ENCODE data around the gene TPST1. TPM values are rescaled to one million over a fixed set of nuclear protein-coding genes. Genes with fewer than 3 reads are reported as not detected.
A peak's percentile ranks its signal among the peaks of the same experiment; 100 is the strongest.

TPST1 gene
- total RNA-seq, 2 donors from 2014 or later = 0.65 TPM

GRCh38 chr7:66258409-66258808, 53.3 kb downstream of the TPST1 start:
- DNase-seq = no peak
- Mint-ChIP-seq H3K4me1 (no peaks in the 10 kb centered on the region), H3K36me3 (ENCODE audit: low read depth) (no peaks in the 10 kb centered on the region), H3K4me3 (no peak overlapping the region), H3K27me3 (peaks cover 26% of the 10 kb centered on the region), H3K27ac (no peak overlapping the region)
- H3K9me3 ChIP-seq (ENCODE audit: control insufficient read depth, low read length, poor library complexity, severe bottlenecking) = peaks cover 4% of the 10 kb centered on the region
- ATAC-seq = no peak

- H3K4me1 Mint-ChIP-seq = no peaks in the 10 kb centered on the region
Observed at GRCh38 chr7:66261941-66262340, 56.8 kb downstream of the TPST1 start.

GRCh38 chr7:66263936-66264335, 58.8 kb downstream of the TPST1 start:
- H3K9me3 ChIP-seq (ENCODE audit: control insufficient read depth, low read length, poor library complexity, severe bottlenecking) = peaks cover 8% of the 10 kb centered on the region
- no peaks in the 10 kb centered on the region for H3K4me1 Mint-ChIP-seq
- no peaks in the 10 kb centered on the region for H3K36me3 Mint-ChIP-seq (ENCODE audit: low read depth)
- peaks cover 25% of the 10 kb centered on the region for H3K27me3 Mint-ChIP-seq
- no peak overlapping the region for H3K4me3 Mint-ChIP-seq
- ATAC-seq = no peak
- DNase-seq = no peak
- H3K27ac Mint-ChIP-seq = no peak overlapping the region

More at GRCh38 chr7:66261941-66262340, 56.8 kb downstream of the TPST1 start:
- ATAC-seq (no peak), DNase-seq (no peak)
- Mint-ChIP-seq H3K27me3 (peaks cover 26% of the 10 kb centered on the region), H3K27ac (no peak overlapping the region), H3K4me3 (no peak overlapping the region), H3K36me3 (ENCODE audit: low read depth) (no peaks in the 10 kb centered on the region)
- H3K9me3 ChIP-seq (ENCODE audit: control insufficient read depth, low read length, poor library complexity, severe bottlenecking) = peaks cover 8% of the 10 kb centered on the region

GRCh38 chr7:66265566-66265965, 60.4 kb downstream of the TPST1 start:
- peaks cover 18% of the 10 kb centered on the region for H3K27me3 Mint-ChIP-seq
- no peak for DNase-seq
- no peaks in the 10 kb centered on the region for H3K36me3 Mint-ChIP-seq (ENCODE audit: low read depth)
- peaks cover 8% of the 10 kb centered on the region for H3K9me3 ChIP-seq (ENCODE audit: control insufficient read depth, low read length, poor library complexity, severe bottlenecking)
- no peaks in the 10 kb centered on the region for H3K4me1 Mint-ChIP-seq
- H3K27ac Mint-ChIP-seq = no peak overlapping the region
- H3K4me3 Mint-ChIP-seq = no peak overlapping the region
- no peak for ATAC-seq

- Mint-ChIP-seq H3K4me3 (no peak overlapping the region), H3K4me1 (no peaks in the 10 kb centered on the region), H3K27me3 (peaks cover 9% of the 10 kb centered on the region), H3K36me3 (ENCODE audit: low read depth) (no peaks in the 10 kb centered on the region), H3K27ac (no peak overlapping the region)
- H3K9me3 ChIP-seq (ENCODE audit: control insufficient read depth, low read length, poor library complexity, severe bottlenecking) = peaks cover 8% of the 10 kb centered on the region
- ATAC-seq = no peak
- DNase-seq = no peak
Observed at GRCh38 chr7:66267249-66267648, 62.1 kb downstream of the TPST1 start.

GRCh38 chr7:66269978-66270377, 64.8 kb downstream of the TPST1 start:
- peaks cover 2% of the 10 kb centered on the region for H3K9me3 ChIP-seq (ENCODE audit: control insufficient read depth, low read length, poor library complexity, severe bottlenecking)
- ATAC-seq = no peak
- H3K27ac Mint-ChIP-seq = no peak overlapping the region

GRCh38 chr7:66272321-66272720, 67.2 kb downstream of the TPST1 start:
- ATAC-seq (no peak), DNase-seq (no peak)
- H3K27ac Mint-ChIP-seq = no peak overlapping the region
- H3K9me3 ChIP-seq (ENCODE audit: control insufficient read depth, low read length, poor library complexity, severe bottlenecking) = no peaks in the 10 kb centered on the region
- no peaks in the 10 kb centered on the region for H3K36me3 Mint-ChIP-seq (ENCODE audit: low read depth)
- H3K4me1 Mint-ChIP-seq = no peaks in the 10 kb centered on the region
- H3K4me3 Mint-ChIP-seq = no peak overlapping the region
- peaks cover 11% of the 10 kb centered on the region for H3K27me3 Mint-ChIP-seq

More at GRCh38 chr7:66269978-66270377, 64.8 kb downstream of the TPST1 start:
- Mint-ChIP-seq H3K27me3 (peaks cover 5% of the 10 kb centered on the region), H3K4me3 (no peak overlapping the region), H3K4me1 (no peaks in the 10 kb centered on the region), H3K36me3 (ENCODE audit: low read depth) (no peaks in the 10 kb centered on the region)
- no peak for DNase-seq

- H3K27ac Mint-ChIP-seq = no peak overlapping the region
- H3K4me3 Mint-ChIP-seq = no peak overlapping the region
- H3K27me3 Mint-ChIP-seq = peaks cover 8% of the 10 kb centered on the region
- no peaks in the 10 kb centered on the region for H3K4me1 Mint-ChIP-seq
- ATAC-seq = no peak
- peaks cover 2% of the 10 kb centered on the region for H3K36me3 Mint-ChIP-seq (ENCODE audit: low read depth)
- DNase-seq = no peak
- H3K9me3 ChIP-seq (ENCODE audit: control insufficient read depth, low read length, poor library complexity, severe bottlenecking) = no peaks in the 10 kb centered on the region
Observed at GRCh38 chr7:66276363-66276762, 71.2 kb downstream of the TPST1 start.

GRCh38 chr7:66277492-66277891, 72.4 kb downstream of the TPST1 start:
- no peak for DNase-seq
- H3K27ac Mint-ChIP-seq = no peak overlapping the region
- no peak for ATAC-seq
- peaks cover 8% of the 10 kb centered on the region for H3K27me3 Mint-ChIP-seq
- no peaks in the 10 kb centered on the region for H3K4me1 Mint-ChIP-seq
- peaks cover 2% of the 10 kb centered on the region for H3K36me3 Mint-ChIP-seq (ENCODE audit: low read depth)
- H3K4me3 Mint-ChIP-seq = no peak overlapping the region
- H3K9me3 ChIP-seq (ENCODE audit: control insufficient read depth, low read length, poor library complexity, severe bottlenecking) = no peaks in the 10 kb centered on the region

GRCh38 chr7:66279912-66280311, 74.8 kb downstream of the TPST1 start:
- H3K27me3 Mint-ChIP-seq = peaks cover 8% of the 10 kb centered on the region
- DNase-seq = no peak
- no peak overlapping the region for H3K27ac Mint-ChIP-seq

GRCh38 chr7:66281678-66282590, 76.8 kb downstream of the TPST1 start:
- Mint-ChIP-seq H3K4me3 (no peak overlapping the region), H3K4me1 (no peaks in the 10 kb centered on the region), H3K36me3 (ENCODE audit: low read depth) (peaks cover 2% of the 10 kb centered on the region), H3K27ac (no peak overlapping the region), H3K27me3 (peaks cover 5% of the 10 kb centered on the region)
- no peaks in the 10 kb centered on the region for H3K9me3 ChIP-seq (ENCODE audit: control insufficient read depth, low read length, poor library complexity, severe bottlenecking)
- no peak for DNase-seq
- no peak for ATAC-seq

More at GRCh38 chr7:66279912-66280311, 74.8 kb downstream of the TPST1 start:
- Mint-ChIP-seq H3K4me3 (no peak overlapping the region), H3K4me1 (no peaks in the 10 kb centered on the region), H3K36me3 (ENCODE audit: low read depth) (peaks cover 2% of the 10 kb centered on the region)
- H3K9me3 ChIP-seq (ENCODE audit: control insufficient read depth, low read length, poor library complexity, severe bottlenecking) = no peaks in the 10 kb centered on the region
- ATAC-seq = no peak

GRCh38 chr7:66282591-66282935, 77.4 kb downstream of the TPST1 start:
- no peaks in the 10 kb centered on the region for H3K27me3 Mint-ChIP-seq
- H3K36me3 Mint-ChIP-seq (ENCODE audit: low read depth) = peaks cover 2% of the 10 kb centered on the region
- H3K4me3 Mint-ChIP-seq = no peak overlapping the region
- H3K9me3 ChIP-seq (ENCODE audit: control insufficient read depth, low read length, poor library complexity, severe bottlenecking) = no peaks in the 10 kb centered on the region
- no peak overlapping the region for H3K27ac Mint-ChIP-seq
- H3K4me1 Mint-ChIP-seq = no peaks in the 10 kb centered on the region
- no peak for DNase-seq
- ATAC-seq = no peak

GRCh38 chr7:66283003-66283920, 78.1 kb downstream of the TPST1 start:
- Mint-ChIP-seq H3K4me1 (no peaks in the 10 kb centered on the region), H3K4me3 (no peak overlapping the region), H3K27ac (peak overlapping the region; percentile 41), H3K27me3 (no peaks in the 10 kb centered on the region), H3K36me3 (ENCODE audit: low read depth) (peaks cover under 1% of the 10 kb centered on the region)
- no peaks in the 10 kb centered on the region for H3K9me3 ChIP-seq (ENCODE audit: control insufficient read depth, low read length, poor library complexity, severe bottlenecking)
- DNase-seq (no peak), ATAC-seq (no peak)
